HPDE6-E6E7 (cell line): ENCODE data around the gene MRPL20.
"Not testable (repeated sequence)": the region's sequence is repeated elsewhere in the genome, so short reads cannot be mapped to it uniquely, and the experiment has no call there.

ENCODE experiments used
- DNase-seq: peaks from one replicate; pipeline ENCODE4 v3.0.0; 2011; ENCODE audit warnings: missing footprints; ENCODE audit errors: extremely low spot score

The MRPL20 gene

GRCh38 chr1:1406821-1407635, at the start of gene MRPL20:
MRPL20 (minus strand) TSS chr1:1407293; CDS start chr1:1407217, 76 bp downstream.
- peak; percentile 88 for DNase-seq

- DNase-seq, result not testable (repeated sequence)
Measured at GRCh38 chr1:1456683-1457255, 49.7 kb upstream of the MRPL20 start.

GRCh38 chr1:1455934-1456333, 48.8 kb upstream of the MRPL20 start:
- not testable (repeated sequence) for DNase-seq

GRCh38 chr1:1455366-1455884, 48.3 kb upstream of the MRPL20 start:
- no peak for DNase-seq

GRCh38 chr1:1454286-1455056, 47.4 kb upstream of the MRPL20 start:
- DNase-seq, result not testable (repeated sequence)

- no peak for DNase-seq
Measured at GRCh38 chr1:1452882-1453281, 45.8 kb upstream of the MRPL20 start.

GRCh38 chr1:1452365-1452739, 45.3 kb upstream of the MRPL20 start:
- DNase-seq, result not testable (repeated sequence)

GRCh38 chr1:1451696-1452364, 44.7 kb upstream of the MRPL20 start:
- DNase-seq, result no peak

- not testable (repeated sequence) for DNase-seq
Measured at GRCh38 chr1:1450616-1451015, 43.5 kb upstream of the MRPL20 start.

- DNase-seq, result no peak
Measured at GRCh38 chr1:1449099-1449739, 42.1 kb upstream of the MRPL20 start, which contains the start of gene ATAD3C. ATAD3C (plus strand) TSS chr1:1449689; CDS start chr1:1450684, 995 bp downstream.

- DNase-seq, result not testable (repeated sequence)
Measured at GRCh38 chr1:1446631-1447030, 39.5 kb upstream of the MRPL20 start.

- no peak for DNase-seq
Measured at GRCh38 chr1:1442069-1442770, 35.1 kb upstream of the MRPL20 start.

GRCh38 chr1:1441002-1441888, 34.2 kb upstream of the MRPL20 start:
- DNase-seq, result peak; percentile 78

- no peak for DNase-seq
Measured at GRCh38 chr1:1440262-1441001, 33.3 kb upstream of the MRPL20 start.

GRCh38 chr1:1439546-1440261, 32.6 kb upstream of the MRPL20 start:
- no peak for DNase-seq

- DNase-seq, result no peak
Measured at GRCh38 chr1:1438531-1439381, 31.7 kb upstream of the MRPL20 start.

GRCh38 chr1:1437904-1438376, 30.8 kb upstream of the MRPL20 start:
- DNase-seq, result no peak
